GM18909 (cell line): ENCODE measurements around the gene SCARB1.

Experiments used
- ATAC-seq: cut with Tn5 transposase; IDR thresholded peaks from one replicate; pipeline ENCODE4 v1.9.1; 2021; ENCODE audit warnings: mild to moderate bottlenecking; ENCODE audit not compliant: unreplicated experiment, poor library complexity

The SCARB1 gene

GRCh38 chr12:124847113-124848074 is 16.3 kb downstream of the SCARB1 start:
- ATAC-seq: no peak

DNA sequence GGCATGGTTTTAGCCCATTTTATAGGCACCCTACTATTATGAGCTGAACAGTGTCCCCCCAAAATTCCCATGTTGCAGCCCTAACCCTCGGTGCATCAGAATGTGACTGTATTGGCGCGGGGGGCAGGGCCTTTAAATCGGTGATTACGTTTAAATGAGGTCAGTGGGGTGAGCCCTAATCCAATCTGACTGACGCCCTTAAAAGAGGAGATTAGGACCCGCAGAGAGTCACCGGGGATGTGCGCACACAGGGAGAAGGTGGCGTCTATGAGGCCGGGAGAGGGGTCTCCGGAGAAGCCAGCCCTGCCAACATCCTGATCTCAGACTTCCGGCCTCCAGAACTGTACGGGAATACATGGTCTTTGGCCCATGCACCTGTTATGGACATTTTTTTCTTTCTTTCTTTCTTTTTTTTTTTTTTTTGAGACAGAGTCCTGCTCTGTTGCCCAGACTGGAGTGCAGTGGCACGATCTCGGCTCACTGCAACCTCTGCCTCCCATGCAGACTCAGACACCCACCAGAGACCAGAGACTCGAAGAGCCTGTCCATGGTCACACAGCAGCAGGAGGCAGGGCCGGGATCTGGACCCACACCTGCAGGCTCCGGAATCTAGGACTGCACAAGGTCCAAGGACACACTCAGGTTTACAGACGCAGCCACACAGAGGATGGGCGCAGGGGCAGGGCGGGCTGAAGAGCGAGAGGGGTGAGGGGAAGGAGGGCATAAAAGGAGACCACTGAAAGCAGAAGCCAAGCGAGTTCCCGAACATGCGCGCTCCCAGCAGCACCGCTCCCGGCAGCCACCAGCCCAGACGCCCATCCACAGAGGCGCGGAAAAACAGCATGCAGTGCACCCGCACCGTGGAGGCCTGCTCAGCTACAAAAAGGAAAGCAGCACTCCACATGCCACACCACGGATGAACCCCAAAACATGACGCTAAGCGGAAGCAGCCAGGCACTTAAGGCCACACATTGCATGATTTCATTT is 19.0 kb downstream of the SCARB1 start:
- no peak for ATAC-seq

- ATAC-seq: no peak
Observed at GRCh38 chr12:124842800-124843510, 20.7 kb downstream of the SCARB1 start.

GRCh38 chr12:124842073-124842749 is 21.5 kb downstream of the SCARB1 start:
- ATAC-seq: no peak

GRCh38 chr12:124841558-124841945 is 22.1 kb downstream of the SCARB1 start:
- no peak for ATAC-seq

GRCh38 chr12:124837958-124838803 is 25.5 kb downstream of the SCARB1 start:
- no peak for ATAC-seq

DNA sequence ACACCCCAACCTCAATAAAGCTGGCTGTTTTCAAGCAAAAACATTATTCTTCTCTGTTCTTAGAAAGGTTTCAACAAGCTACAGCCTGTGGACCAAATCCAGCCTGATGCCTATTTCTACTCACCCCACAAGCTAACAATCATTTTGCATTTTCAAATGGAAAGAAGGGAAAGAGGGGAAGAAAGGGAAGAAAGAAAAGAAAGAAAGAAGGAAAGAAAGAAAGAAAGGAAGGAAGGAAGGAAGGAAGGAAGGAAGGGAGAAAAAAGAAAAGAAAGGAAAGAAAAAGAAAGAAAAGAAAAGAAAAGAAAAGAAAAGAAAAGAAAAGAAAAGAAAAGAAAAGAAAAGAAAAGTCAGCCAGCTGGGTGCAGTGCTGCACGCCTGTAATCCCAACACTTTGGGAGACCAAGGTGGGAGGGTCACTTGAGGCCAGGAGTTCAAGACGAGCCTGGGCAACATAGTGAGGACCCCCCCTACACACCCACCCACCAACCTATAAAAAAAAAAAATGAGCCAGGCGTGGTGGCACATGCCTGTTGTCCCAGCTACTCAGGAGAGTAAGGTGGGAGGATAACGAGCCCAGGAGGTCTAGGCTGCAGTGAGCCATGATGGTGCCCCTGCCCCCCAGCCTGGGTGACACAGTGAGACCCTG is 26.3 kb downstream of the SCARB1 start:
- ATAC-seq: no peak

DNA sequence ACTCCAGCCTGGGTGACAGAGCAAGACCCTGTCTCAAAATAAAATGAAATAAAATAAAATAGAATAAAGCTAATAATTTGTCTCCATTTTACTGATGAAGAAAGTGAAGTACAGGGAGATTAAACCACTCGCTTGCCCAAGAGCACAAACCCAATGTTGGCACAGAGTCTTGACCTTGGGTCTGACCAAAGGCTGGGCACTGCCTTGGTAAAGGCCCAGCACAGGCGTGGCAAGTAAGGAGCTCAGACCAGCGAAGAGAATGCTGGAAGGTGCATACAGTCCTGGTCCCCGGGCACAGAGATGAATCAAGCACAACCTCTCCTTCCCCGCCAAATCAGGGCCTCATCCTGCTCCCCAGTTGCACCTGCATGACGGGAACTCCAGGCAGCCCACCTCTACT is 26.9 kb downstream of the SCARB1 start:
- no peak for ATAC-seq

DNA sequence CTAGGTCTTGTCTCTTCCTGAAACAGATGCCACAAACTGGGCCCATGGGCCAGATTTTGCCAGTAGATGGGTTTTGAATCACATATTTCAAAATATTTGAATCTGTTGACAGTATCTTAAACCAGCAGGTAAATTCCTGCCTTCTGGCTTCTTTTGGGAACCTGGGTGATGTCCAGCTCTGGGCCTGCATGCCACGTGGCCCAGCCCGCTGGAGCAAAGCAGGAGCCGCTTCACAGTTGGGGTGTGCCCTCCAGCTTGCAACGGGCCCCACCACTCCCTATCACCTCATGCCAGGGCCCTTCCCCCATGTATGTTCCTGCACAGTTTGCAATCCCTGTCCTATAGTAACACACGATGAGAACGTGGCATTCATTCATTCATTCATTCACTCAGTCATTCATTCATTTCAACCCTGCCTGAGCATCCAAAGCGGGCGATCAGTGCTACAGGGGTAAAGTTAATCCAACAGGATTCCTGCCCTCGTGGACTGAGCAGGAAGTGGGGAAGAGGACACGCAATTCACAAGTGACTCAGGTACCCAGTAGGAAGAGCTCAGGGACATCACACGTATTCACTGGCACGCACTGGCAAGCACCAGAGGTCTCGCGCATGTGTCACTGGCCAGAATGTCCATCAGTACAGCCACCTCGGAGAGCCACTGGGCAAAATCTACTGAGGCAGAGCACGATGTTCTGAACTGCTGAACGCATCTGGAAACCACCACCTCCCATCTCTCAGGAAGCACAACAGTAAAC is 27.8 kb downstream of the SCARB1 start:
- ATAC-seq: no peak

- ATAC-seq: no peak
Observed at GRCh38 chr12:124834822-124835221, 28.8 kb downstream of the SCARB1 start.

- ATAC-seq: no peak
Observed at GRCh38 chr12:124833693-124834122, 30.0 kb downstream of the SCARB1 start.

DNA sequence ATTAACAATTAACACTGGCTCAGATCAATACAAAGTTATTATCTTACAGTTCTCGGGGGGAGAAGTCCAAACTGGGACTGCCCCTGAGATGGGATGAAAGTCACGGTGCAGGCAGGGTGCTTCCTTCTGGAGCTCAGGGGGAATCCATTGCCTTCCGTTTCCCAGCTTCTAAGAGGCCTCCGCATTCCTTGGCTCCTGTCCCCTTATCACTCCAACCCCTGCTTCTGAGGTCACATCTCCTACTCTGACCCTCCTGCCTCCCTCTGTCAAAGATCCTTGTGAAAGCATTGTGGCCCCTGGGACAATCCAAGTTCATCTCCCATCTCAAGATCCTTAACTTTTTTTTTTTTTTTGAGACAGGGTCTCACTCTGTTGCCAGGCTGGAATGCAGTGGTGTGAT is 30.8 kb downstream of the SCARB1 start:
- ATAC-seq: no peak

- ATAC-seq: no peak
Observed at GRCh38 chr12:124831590-124831989, 32.1 kb downstream of the SCARB1 start.

- no peak for ATAC-seq
Observed at GRCh38 chr12:124830306-124830705, 33.4 kb downstream of the SCARB1 start.

GRCh38 chr12:124829708-124830304 is 33.9 kb downstream of the SCARB1 start:
- ATAC-seq: no peak

- no peak for ATAC-seq
Observed at GRCh38 chr12:124829008-124829707, 34.5 kb downstream of the SCARB1 start.
